HCT116 (cell line): ENCODE results near the gene AUTS2. TPM values are rescaled to one million over a fixed set of nuclear protein-coding genes. Genes with fewer than 3 reads are reported as not detected.

ENCODE experiments used
- ATAC-seq: fragments of 200-7000 bp; cut with Tn5 transposase; 2 replicates; pipeline ENCODE4 v1.9.1; 2020; ENCODE audit warnings: mild to moderate bottlenecking, moderate library complexity
- BruUV-seq: library from RNA; stranded (reverse); fragments of 400-500 nt; replicated peaks from 2 replicates; lab custom pipeline; 2021; lab: Mats Ljungman, UMichigan
- CTCF ChIA-PET: fragments of 300-600 bp; sonication (Branson Sonifier 250); formaldehyde crosslinking; loops from one replicate; lab custom pipeline; 2021; ENCODE audit warnings: antibody characterized with exemption; lab: Charles Lee
- POLR2A ChIA-PET: fragments of 300-600, 350-600 bp; sonication (Branson Sonifier 250); formaldehyde crosslinking; loops from one replicate; lab custom pipeline; 2021; ENCODE audit warnings: antibody characterized with exemption; lab: Charles Lee
- RAD21 ChIA-PET, 2 experiments: fragments of 300-600 bp; sonication (Branson Sonifier 250); formaldehyde crosslinking; loops; one replicate each; lab custom pipeline; 2023; ENCODE audit warnings: low total read pairs in 2 of 2; ENCODE audit not compliant: uncharacterized antibody in 2 of 2, unreplicated experiment in 2 of 2, low non-redundant PET in 1 of 2; lab: Charles Lee
- DNase-seq: peaks from one replicate; pipeline ENCODE4 v3.0.0-alpha.2; 2010; ENCODE audit warnings: low read depth, low spot score
- H2AFZ ChIP-seq: fragments of 200-600 bp; shearing (Covaris generic), sonication (generic); 2 replicates; pipeline ENCODE4 v1.6.1; 2017; ENCODE audit warnings: low read depth, mixed run types, mixed read lengths, antibody characterized with exemption, low read length; ENCODE audit not compliant: poor library complexity, severe bottlenecking
- H3K27ac ChIP-seq: 2 replicates; pipeline ENCODE4 v1.5.1; 2012; ENCODE audit warnings: low read depth, low read length
- H3K27me3 ChIP-seq: fragments of 200-600 bp; sonication (generic); 2 replicates; pipeline ENCODE4 v1.6.1; 2016; ENCODE audit warnings: mixed run types, low read length, mixed read lengths; ENCODE audit not compliant: insufficient read depth
- H3K36me3 ChIP-seq, 2 experiments: fragments of 200-500 bp in 1 of 2; fragments of 200-600 bp in 1 of 2; sonication (Bioruptor generic) in 1 of 2; sonication (generic) in 1 of 2; 2 replicates each; pipeline versions ENCODE4 v1.5.1 to v1.6.1; 2014 to 2016; ENCODE audit warnings: low read length in 2 of 2, inconsistent platforms in 1 of 2, mixed read lengths in 1 of 2, mixed run types in 1 of 2; ENCODE audit not compliant: insufficient read depth in 2 of 2, control insufficient read depth in 1 of 2
- H3K4me1 ChIP-seq, 2 experiments: fragments of 200-600 bp in 1 of 2; sonication (generic) in 1 of 2; 2 replicates each; pipeline versions ENCODE4 v1.5.1 to v1.6.1; 2012 to 2017; ENCODE audit warnings: low read length in 2 of 2, inconsistent platforms in 1 of 2, mild to moderate bottlenecking in 1 of 2, mixed read lengths in 1 of 2, mixed run types in 1 of 2, moderate library complexity in 1 of 2; ENCODE audit not compliant: insufficient read depth in 2 of 2, control insufficient read depth in 1 of 2
- H3K4me2 ChIP-seq: fragments of 200-600 bp; sonication (generic); 2 replicates; pipeline ENCODE4 v1.6.1; 2017; ENCODE audit warnings: mixed run types, low read length, mixed read lengths
- H3K4me3 ChIP-seq, 2 experiments: fragments of 200-600 bp in 1 of 2; sonication (generic) in 1 of 2; replicated peaks in 1 of 2; 2 replicates each; pipeline ENCODE4 v1.5.1; 2011 to 2016; ENCODE audit warnings: low read length in 2 of 2, control low read depth in 1 of 2, low read depth in 1 of 2, mild to moderate bottlenecking in 1 of 2, mixed read lengths in 1 of 2, mixed run types in 1 of 2
- H3K79me2 ChIP-seq: fragments of 200-600 bp; sonication (generic); 2 replicates; pipeline ENCODE4 v1.6.1; 2017; ENCODE audit warnings: mild to moderate bottlenecking, mixed run types, low read length, moderate library complexity, mixed read lengths; ENCODE audit not compliant: insufficient read depth
- H3K9ac ChIP-seq: fragments of 200-600 bp; sonication (generic); 2 replicates; pipeline ENCODE4 v1.6.1; 2016; ENCODE audit warnings: low read length, mixed read lengths
- H3K9me2 ChIP-seq: fragments of 200-600 bp; sonication (generic), shearing (Covaris generic); 2 replicates; pipeline ENCODE4 v1.6.1; 2017; ENCODE audit warnings: mixed run types, mild to moderate bottlenecking, moderate library complexity; ENCODE audit not compliant: insufficient read depth
- H3K9me3 ChIP-seq, 2 experiments: fragments of 200-500 bp in 1 of 2; fragments of 200-600 bp in 1 of 2; sonication (Bioruptor generic) in 1 of 2; sonication (generic) in 1 of 2; 2 replicates each; pipeline ENCODE4 v1.6.1; 2014 to 2017; ENCODE audit warnings: low read length in 2 of 2, mixed read lengths in 2 of 2, inconsistent platforms in 1 of 2, low read depth in 1 of 2, mild to moderate bottlenecking in 1 of 2, mixed run types in 1 of 2, moderate library complexity in 1 of 2; ENCODE audit not compliant: control insufficient read depth in 1 of 2, insufficient read depth in 1 of 2
- H4K20me1 ChIP-seq: fragments of 200-600 bp; sonication (generic), shearing (Covaris generic); 2 replicates; pipeline ENCODE4 v1.6.1; 2017; ENCODE audit warnings: mixed run types, mild to moderate bottlenecking, moderate library complexity; ENCODE audit not compliant: insufficient read depth
- CEBPB ChIP-seq: IDR thresholded peaks from 2 replicates; pipeline ENCODE4 v1.6.1; 2012; ENCODE audit warnings: low read depth
- ELF1 ChIP-seq: IDR thresholded peaks from 2 replicates; pipeline ENCODE4 v1.6.1; 2012; ENCODE audit warnings: low read depth, borderline replicate concordance
- EZH2 ChIP-seq: fragments of 200-600 bp; sonication (generic); IDR thresholded peaks from 2 replicates; pipeline ENCODE4 v1.6.1; 2017; ENCODE audit warnings: antibody characterized with exemption, mixed run types
- FOSL1 ChIP-seq: IDR thresholded peaks from 2 replicates; pipeline ENCODE4 v1.6.1; 2012; ENCODE audit warnings: low read depth
- JUND ChIP-seq: IDR thresholded peaks from 2 replicates; pipeline ENCODE4 v1.6.1; 2012
- POLR2AphosphoS5 ChIP-seq: IDR thresholded peaks from 2 replicates; pipeline ENCODE4 v1.6.1; 2011; ENCODE audit warnings: mild to moderate bottlenecking, low read depth, low read length, moderate library complexity
- RAD21 ChIP-seq: IDR thresholded peaks from 2 replicates; pipeline ENCODE4 v1.6.1; 2012; ENCODE audit warnings: low read depth, mild to moderate bottlenecking
- SP1 ChIP-seq: IDR thresholded peaks from 2 replicates; pipeline ENCODE4 v1.6.1; 2012; ENCODE audit warnings: low read depth
- YY1 ChIP-seq: IDR thresholded peaks from 2 replicates; pipeline ENCODE4 v1.6.1; 2011; ENCODE audit warnings: low read length, low read depth, moderate library complexity, mild to moderate bottlenecking; ENCODE audit not compliant: insufficient replicate concordance; ENCODE audit errors: extremely low read depth
- ZFX ChIP-seq: fragments of 450-650 bp; IDR thresholded peaks from 2 replicates; pipeline ENCODE4 v1.6.1; 2017
- ZNF274 ChIP-seq: fragments of 200-500 bp; sonication (Bioruptor generic); IDR thresholded peaks from 2 replicates; pipeline ENCODE4 v1.6.1; 2014; ENCODE audit warnings: mild to moderate bottlenecking, low read depth, low read length, inconsistent platforms
- intact Hi-C: fragments of 100-400 bp; cut with micrococcal nuclease; formaldehyde crosslinking; loops from 2 replicates; pipeline ENCODE4 v1.10.0; 2022
- total RNA-seq: library from RNA; stranded (reverse); gene quantifications from one replicate; pipeline ENCODE4 v1.2.1, GENCODE V29; 2021; ENCODE audit not compliant: unreplicated experiment
- TF ChIP-seq, protein P1 (sequence below): IDR thresholded peaks from 2 replicates; pipeline ENCODE4 v1.6.1; 2011; ENCODE audit warnings: mild to moderate bottlenecking, low read length, moderate library complexity; ENCODE audit not compliant: insufficient replicate concordance; ENCODE audit errors: extremely low read depth
- TF ChIP-seq, protein P2 (sequence below): IDR thresholded peaks from 2 replicates; pipeline ENCODE4 v1.6.1; 2012

The AUTS2 gene
- total RNA-seq, 1 experiment from 2014 or later, result 0.93 TPM

DNA sequence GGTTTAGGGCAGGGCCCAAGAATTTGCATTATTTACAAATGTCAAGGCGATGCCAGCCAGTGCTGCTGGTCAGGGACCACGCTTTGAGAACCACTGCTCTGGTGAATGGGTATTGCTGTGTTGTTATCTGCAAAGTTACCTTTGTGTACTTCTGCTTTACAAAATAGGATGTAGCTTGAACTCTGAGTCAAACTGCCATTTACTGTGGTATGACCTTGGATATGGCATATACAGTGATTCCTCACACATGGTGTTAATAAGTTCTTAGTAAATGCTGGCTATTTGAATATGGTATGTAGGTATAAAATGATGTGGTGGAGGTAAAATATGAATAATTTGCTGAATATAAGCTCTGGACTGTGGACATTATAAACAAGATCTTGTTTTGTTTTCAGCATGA is 148.9 kb downstream of the AUTS2 start:
- ChIA-PET RAD21 (no interaction called here), CTCF (no interaction called here), POLR2A (no interaction called here)
- Histone ChIP-seq H3K27me3 (no peaks in the 10 kb centered on the region), H3K4me3 (no peak overlapping the region), H3K27ac (no peak overlapping the region), H4K20me1 (no peaks in the 10 kb centered on the region), H3K9ac (no peak overlapping the region), H3K79me2 (no peaks in the 10 kb centered on the region), H3K4me1 (no peaks in the 10 kb centered on the region), H3K9me3 (peaks cover 14 to 30% of the 10 kb centered on the region in 2 experiments; a peak in 2 of 4 replicates), H3K9me2 (no peaks in the 10 kb centered on the region), H3K4me2 (no peak overlapping the region), H2AFZ (no peak overlapping the region), H3K36me3 (no peaks in the 10 kb centered on the region)
- DNase-seq (no peak), ATAC-seq (no peak)
- BruUV-seq, result no TSS peak
- intact Hi-C loops, result no loop called here
- TF ChIP-seq POLR2AphosphoS5 (no peak), EZH2 (no peak), ZFX (no peak), SP1 (no peak), YY1 (no peak), RAD21 (no peak), FOSL1 (no peak), JUND (no peak), ELF1 (no peak), ZNF274 (no peak), CEBPB (no peak)
- TF ChIP-seq, protein P1, sequence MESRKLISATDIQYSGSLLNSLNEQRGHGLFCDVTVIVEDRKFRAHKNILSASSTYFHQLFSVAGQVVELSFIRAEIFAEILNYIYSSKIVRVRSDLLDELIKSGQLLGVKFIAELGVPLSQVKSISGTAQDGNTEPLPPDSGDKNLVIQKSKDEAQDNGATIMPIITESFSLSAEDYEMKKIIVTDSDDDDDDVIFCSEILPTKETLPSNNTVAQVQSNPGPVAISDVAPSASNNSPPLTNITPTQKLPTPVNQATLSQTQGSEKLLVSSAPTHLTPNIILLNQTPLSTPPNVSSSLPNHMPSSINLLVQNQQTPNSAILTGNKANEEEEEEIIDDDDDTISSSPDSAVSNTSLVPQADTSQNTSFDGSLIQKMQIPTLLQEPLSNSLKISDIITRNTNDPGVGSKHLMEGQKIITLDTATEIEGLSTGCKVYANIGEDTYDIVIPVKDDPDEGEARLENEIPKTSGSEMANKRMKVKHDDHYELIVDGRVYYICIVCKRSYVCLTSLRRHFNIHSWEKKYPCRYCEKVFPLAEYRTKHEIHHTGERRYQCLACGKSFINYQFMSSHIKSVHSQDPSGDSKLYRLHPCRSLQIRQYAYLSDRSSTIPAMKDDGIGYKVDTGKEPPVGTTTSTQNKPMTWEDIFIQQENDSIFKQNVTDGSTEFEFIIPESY, result no peak
- TF ChIP-seq, protein P2, sequence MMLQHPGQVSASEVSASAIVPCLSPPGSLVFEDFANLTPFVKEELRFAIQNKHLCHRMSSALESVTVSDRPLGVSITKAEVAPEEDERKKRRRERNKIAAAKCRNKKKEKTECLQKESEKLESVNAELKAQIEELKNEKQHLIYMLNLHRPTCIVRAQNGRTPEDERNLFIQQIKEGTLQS, result no peak
